Superior temporal gyrus (tissue), 1 donor: ENCODE measurements around the gene PXDC1.
A peak's percentile ranks its signal among the peaks of the same experiment; 100 is the strongest.

Experiments
- DNase-seq: peaks from one replicate; pipeline ENCODE4 v3.0.0-alpha.2; 2016; ENCODE audit errors: extremely low spot score

The PXDC1 gene

GRCh38 chr6:3747100-3747737 is 4.3 kb downstream of the PXDC1 start:
- DNase-seq: no peak

- no peak for DNase-seq
Measured at GRCh38 chr6:3746696-3747095, 4.8 kb downstream of the PXDC1 start.

- DNase-seq: no peak
Measured at GRCh38 chr6:3746119-3746691, 5.3 kb downstream of the PXDC1 start.

DNA sequence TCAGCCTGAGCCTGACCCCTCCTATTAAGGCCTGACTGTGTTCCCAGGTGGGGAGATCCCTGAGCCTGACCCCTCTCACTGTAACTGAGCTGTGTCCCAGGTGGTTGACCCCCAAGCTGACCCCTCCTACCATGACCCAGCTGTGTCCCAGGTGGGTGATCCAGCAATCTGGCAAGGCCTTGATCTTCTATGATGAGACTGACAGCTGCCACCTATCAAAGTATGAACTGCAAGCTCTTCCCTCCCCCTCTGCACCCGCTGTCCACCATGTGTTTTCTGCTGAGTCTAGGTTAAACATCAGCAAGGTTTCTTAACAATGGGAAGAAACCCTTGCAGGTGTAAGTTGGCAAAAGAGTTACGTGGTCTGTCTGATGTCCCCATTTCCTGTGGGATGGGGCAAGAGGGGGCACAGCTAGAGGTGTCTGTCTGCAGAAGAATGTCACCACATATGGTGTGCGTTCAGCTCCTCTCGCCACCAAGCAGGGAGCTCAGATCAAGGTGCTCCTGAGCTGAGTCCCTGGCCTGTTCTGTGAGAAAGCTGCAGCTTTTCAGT is 5.9 kb downstream of the PXDC1 start:
- no peak for DNase-seq

DNA sequence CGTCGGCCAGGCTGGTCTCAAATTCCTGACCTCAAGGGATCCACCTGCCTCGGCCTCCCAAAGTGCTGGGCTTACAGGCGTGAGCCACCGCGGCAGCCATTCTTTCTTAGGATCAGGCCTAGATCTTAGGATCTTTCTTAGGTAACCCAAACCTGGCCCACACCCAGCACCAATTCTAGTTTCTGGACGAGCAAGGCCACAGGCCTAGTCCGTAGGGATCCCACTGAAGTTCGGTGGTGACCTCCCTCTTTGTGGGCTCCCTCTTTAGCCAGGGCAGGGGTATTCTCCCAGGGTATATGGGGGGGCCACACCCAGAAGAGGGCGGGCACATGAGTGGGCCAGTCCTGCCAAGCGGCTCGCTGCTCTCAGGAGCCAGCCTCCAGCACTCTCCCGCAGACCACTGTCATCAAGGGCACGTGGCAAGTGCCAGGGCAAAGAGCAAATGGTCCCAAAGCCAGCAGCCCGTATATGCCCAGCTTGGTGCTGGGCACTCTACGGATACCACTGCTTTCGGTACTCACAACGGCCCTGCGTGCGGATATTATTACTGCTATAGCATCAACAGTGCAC is 6.5 kb downstream of the PXDC1 start:
- no peak for DNase-seq

DNA sequence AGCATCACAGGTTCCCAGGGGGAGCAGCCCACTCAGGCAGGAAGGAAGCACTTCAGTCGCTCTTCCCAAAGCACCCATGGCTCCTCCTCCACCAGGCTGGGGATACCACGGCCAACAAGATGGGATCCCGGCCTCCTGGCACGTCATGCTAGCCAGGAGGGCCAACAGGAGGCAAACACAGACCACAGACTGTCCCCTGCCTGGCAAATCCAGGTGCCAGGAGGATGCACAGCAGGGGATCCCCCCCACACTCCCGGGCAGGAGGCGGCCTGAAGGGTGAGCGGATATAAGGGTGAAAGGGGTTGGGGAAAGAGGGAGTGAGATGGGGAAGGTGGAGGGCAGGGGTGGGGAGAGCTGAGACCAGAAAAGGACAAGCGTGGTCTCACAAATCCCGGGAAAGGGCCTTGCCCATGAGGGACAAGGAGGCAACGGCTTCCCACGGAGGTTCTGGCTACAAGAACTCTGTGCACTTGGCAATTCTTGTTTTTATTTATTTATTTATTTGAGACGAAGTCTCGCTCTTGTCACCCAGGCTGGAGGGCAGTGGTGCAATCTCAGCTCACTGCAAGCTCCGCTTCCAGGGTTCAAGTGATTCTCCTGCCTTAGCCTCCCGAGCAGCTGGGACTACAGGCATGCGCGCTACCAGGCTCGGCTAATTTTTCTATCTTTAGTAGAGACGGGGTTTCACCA is 7.2 kb downstream of the PXDC1 start:
- no peak for DNase-seq

- DNase-seq: no peak
Measured at GRCh38 chr6:3743541-3743940, 8.0 kb downstream of the PXDC1 start.

GRCh38 chr6:3742426-3743344 is 8.8 kb downstream of the PXDC1 start:
- peak; percentile 95 for DNase-seq

DNA sequence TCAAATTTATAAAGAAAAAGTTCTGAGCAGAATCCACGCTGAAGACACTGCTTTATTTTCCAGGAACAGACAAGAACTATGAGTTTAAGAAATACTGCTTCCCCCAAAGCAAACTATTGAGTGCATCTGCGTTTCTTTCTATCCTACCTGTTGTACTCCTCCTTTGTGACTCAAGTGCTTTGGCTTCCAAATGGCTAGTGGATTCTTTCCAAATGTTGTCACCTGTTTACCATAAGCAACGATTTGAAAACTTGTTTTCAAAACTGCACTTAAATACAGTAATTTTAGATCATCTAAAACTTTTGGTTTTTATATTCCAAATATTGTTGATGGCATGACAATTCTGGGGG is 9.5 kb downstream of the PXDC1 start:
- DNase-seq: no peak

DNA sequence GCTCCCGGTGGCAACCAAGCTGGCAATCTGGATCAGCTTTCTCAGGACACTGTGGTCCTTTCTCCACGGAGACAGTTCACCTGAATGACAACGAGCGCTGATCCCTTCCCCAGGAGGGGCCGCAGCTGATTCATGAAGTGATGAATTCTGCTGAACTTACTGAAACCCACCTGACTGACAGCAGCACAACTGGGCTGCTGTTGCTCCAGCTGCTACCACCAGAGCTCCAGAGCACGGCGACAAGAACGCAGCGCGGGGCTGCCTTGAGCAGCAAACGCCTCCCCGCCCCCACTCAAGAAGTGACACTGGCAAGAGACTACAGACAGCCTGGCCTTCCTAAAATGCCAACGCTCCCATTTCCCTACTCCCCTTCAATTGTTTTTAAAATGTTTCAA is 10.0 kb downstream of the PXDC1 start:
- no peak for DNase-seq

DNA sequence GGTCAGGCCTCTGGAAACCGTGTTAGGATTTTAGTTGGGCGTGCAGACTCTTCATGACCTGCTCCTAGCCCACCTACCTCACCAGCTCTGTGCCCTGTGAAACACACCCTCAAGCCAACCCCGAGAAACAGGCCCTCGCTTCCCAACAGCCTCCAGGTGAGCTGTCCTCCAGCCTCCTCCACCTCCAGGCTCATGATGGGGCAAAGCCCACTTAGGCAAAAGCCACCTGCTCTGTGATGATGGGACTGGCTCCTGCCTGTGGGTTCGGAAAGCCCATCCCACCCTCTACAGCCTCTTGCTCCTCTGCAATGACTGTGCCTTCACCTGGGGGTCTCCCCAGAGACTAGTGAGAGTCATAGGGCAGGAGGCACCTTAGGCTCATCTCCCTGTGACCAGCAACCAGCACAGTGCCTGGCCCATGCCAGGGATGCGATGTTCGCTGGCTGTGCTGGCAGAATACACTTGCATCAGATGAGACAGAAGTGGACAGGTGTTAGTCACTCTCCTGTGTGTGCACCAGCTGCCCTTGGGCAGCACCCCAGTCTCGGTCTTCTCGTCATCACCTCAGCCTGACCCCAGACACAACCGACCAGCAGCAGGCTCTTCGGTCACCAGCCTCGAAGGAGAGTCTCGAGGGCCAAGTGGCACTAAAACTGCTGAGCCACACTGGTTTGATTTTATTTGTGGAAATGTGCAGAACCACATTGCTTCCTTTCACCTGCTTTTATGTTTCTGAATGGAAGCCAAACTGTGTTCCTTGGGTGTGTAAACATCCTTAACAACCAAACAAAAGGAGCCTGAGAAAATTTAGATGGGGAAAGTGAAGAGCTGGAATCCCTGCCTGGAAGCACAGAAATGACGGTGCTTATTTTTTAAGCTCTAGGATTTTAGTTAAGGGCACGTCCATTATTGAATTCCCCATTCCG is 10.7 kb downstream of the PXDC1 start:
- no peak for DNase-seq

GRCh38 chr6:3739311-3739897 is 12.1 kb downstream of the PXDC1 start:
- DNase-seq: no peak

- DNase-seq: no peak
Measured at GRCh38 chr6:3738381-3739131, 13.0 kb downstream of the PXDC1 start.

- no peak for DNase-seq
Measured at GRCh38 chr6:3737831-3738210, 13.7 kb downstream of the PXDC1 start.

DNA sequence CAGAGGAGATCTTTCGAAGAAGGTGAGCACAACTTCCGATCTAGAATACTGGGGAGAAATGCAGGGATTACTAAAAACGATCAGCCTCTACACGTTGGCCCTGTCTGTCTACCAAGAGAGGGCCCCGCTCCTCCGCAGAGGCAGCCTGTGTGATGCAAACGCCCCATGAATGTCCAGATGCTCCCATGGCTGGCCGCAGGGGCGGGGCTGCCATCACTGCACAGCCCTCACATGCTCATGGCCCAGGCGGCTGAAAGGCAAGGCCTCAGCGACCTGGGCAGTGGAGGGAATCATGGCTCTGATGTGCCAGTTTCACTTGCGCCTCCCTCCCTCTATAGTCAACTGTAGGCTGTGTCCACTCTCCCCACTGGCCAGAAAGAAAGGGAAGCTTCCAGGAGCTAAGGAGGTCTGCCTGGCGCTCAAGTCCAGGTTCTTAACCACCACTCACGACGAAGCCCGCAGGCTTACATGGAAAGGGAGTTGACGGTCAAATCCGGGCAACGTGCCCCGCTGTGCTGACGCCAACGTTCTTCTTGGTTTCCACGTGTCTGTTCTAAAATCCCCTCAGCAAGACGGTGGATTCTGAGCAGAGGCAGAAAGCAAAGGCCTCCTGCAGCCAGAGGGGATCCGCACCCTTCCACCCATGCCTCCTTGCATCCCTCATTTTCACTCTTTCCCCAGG is 14.2 kb downstream of the PXDC1 start:
- DNase-seq: no peak

DNA sequence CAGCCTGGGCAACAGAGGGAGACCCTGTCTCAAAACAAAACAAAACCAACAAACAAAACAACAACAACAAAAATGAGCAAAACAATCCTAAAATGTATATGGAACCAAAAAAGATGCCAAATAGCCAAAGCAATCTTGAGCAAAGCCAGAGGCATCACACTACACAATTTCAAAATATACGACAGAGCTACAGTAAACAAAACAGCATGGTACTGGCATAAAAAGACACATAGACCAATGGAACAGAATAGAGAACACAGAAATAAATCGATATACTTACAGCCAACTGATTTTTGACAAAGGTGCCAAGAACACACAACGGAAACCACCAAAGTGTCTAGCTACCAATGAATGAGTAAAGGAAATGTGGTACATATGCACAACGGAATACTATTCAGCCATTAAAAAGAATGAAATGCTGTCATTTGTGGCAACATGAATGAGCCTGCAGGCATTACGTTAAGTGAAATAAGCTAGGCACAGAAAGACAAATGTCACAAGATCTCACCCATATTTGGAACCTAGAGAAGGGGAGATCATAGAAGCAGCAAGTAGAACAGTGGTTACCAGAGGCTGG is 16.4 kb downstream of the PXDC1 start:
- DNase-seq: no peak

GRCh38 chr6:3734023-3734422 is 17.5 kb downstream of the PXDC1 start:
- DNase-seq: no peak

- no peak for DNase-seq
Measured at GRCh38 chr6:3733321-3733925, 18.1 kb downstream of the PXDC1 start.
